Activated naive CD8-positive, alpha-beta T cell treated with anti-CD3 and anti-CD28 coated beads, Interleukin-2, amount 50 U/mL, for 24 hours (primary cell): ENCODE measurements around the gene ADCY6.
"Not testable (repeated sequence)": the region's sequence is repeated elsewhere in the genome, so short reads cannot be mapped to it uniquely, and the experiment has no call there.

Experiments
- ATAC-seq: fragments of 150-1000 bp; cut with Tn5 transposase; one replicate; pipeline ENCODE4 v1.10.0; 2021
- DNase-seq: peaks from one replicate; pipeline ENCODE4 v3.0.0; 2021
- H3K27ac Mint-ChIP-seq: one replicate; pipeline ENCODE4 v1.8.0; 2021; ENCODE audit warnings: mild to moderate bottlenecking, mixed read lengths
- H3K27me3 Mint-ChIP-seq: one replicate; pipeline ENCODE4 v1.8.0; 2021; ENCODE audit warnings: mixed read lengths
- H3K36me3 Mint-ChIP-seq: one replicate; pipeline ENCODE4 v1.8.0; 2021; ENCODE audit warnings: low read depth, mixed read lengths
- H3K4me1 Mint-ChIP-seq: one replicate; pipeline ENCODE4 v1.8.0; 2021; ENCODE audit warnings: mixed read lengths
- H3K4me3 Mint-ChIP-seq: one replicate; pipeline ENCODE4 v1.8.0; 2021; ENCODE audit warnings: mild to moderate bottlenecking, moderate library complexity, mixed read lengths
- H3K9me3 Mint-ChIP-seq: one replicate; pipeline ENCODE4 v1.8.0; 2021; ENCODE audit warnings: mixed read lengths

ADCY6 gene

DNA sequence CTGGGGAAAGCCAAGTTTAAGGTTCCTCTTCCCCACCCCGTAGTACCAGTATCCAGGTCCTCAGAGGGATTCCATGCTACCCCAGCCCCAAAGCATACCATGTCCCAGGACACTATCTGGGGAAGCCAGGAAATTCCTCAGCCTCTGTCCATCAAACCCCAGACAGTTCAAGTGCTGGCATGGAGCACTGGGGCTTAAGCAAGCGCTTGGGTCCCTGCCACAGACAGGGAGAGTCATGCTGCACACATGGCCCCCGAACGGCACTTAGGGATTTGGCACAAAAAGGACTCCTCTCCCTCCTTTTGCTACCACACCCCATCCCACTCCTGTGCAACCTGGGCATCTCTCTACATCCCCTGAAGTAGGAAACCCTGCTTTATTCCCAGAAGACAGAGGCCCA, 21.8 kb downstream of the ADCY6 start:
- Mint-ChIP-seq H3K27ac (no peak overlapping the region), H3K27me3 (peaks cover 7% of the 10 kb centered on the region), H3K9me3 (no peaks in the 10 kb centered on the region), H3K4me1 (peaks cover 12% of the 10 kb centered on the region), H3K36me3 (no peaks in the 10 kb centered on the region), H3K4me3 (no peak overlapping the region)
- ATAC-seq (no peak), DNase-seq (no peak)

DNA sequence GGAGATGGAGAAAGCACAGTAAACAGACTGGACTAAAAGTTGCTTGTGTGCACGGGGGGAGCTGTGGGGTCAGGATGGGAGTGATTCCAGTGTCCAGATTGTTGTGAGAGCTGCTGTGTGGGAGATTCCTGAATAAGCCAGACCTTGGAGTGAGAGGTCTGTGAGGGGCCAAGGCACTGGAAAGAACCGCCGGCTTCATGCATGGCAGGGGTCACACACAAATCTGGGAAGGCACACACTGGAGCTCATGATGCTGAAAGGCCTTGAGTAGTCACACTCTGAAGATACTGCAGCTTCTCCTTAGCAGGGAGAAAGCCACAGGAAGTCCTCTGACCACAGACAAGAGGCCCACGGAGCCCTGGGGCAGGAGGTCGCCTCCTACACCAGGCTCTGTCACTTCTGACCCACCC, 23.1 kb downstream of the ADCY6 start:
- Mint-ChIP-seq H3K36me3 (no peaks in the 10 kb centered on the region), H3K27ac (no peak overlapping the region), H3K4me1 (peaks cover 12% of the 10 kb centered on the region), H3K4me3 (no peak overlapping the region), H3K9me3 (no peaks in the 10 kb centered on the region), H3K27me3 (peaks cover 7% of the 10 kb centered on the region)
- DNase-seq = peak; percentile 23
- peak; percentile 93 for ATAC-seq

DNA sequence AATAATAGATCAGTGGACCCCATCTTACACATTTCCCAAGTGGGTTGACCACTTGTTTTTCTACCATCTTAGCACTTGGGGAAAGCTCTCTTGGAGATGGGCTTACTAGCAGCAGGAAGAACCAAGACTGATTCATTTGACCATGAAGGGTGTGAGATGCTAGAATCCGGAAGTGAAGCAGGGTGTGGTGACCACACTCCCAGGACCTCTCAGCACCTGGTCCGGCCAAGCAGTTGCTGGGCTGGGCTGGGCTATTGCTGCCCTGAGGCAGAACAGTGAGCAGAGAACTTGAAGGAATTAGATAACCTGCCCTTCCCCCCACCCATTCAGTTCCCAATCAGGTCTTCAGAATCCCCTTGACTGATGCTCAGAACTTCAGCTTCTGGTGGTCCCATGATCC, 24.4 kb downstream of the ADCY6 start:
- no peak overlapping the region for H3K27ac Mint-ChIP-seq
- no peaks in the 10 kb centered on the region for H3K36me3 Mint-ChIP-seq
- H3K4me1 Mint-ChIP-seq = peaks cover 12% of the 10 kb centered on the region
- H3K9me3 Mint-ChIP-seq = no peaks in the 10 kb centered on the region
- no peak overlapping the region for H3K4me3 Mint-ChIP-seq
- ATAC-seq (no peak), DNase-seq (no peak)
- H3K27me3 Mint-ChIP-seq = peaks cover 7% of the 10 kb centered on the region

DNA sequence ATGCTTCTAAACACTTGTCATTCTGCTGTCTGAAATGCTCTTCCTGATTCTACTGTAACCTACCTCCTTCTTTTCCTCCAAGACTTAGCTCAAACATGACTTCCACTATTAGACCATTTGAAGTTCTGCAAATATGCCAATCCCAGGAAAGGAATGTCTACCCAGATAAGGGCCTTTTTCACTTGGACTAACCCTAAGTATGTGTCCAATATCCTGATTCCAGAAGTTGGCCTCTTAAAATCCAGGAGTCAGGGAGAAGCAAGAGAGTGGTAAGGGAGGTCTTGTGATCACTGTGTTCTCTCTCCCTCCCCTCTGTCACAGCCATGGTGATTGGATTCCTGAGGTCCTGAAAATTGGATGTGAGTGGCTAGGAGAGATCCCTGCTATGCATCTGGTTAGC, 30.2 kb downstream of the ADCY6 start:
- H3K4me3 Mint-ChIP-seq = no peak overlapping the region
- no peak overlapping the region for H3K27ac Mint-ChIP-seq
- DNase-seq (no peak), ATAC-seq (no peak)
- no peaks in the 10 kb centered on the region for H3K36me3 Mint-ChIP-seq
- no peaks in the 10 kb centered on the region for H3K27me3 Mint-ChIP-seq
- H3K4me1 Mint-ChIP-seq = no peaks in the 10 kb centered on the region
- no peaks in the 10 kb centered on the region for H3K9me3 Mint-ChIP-seq

DNA sequence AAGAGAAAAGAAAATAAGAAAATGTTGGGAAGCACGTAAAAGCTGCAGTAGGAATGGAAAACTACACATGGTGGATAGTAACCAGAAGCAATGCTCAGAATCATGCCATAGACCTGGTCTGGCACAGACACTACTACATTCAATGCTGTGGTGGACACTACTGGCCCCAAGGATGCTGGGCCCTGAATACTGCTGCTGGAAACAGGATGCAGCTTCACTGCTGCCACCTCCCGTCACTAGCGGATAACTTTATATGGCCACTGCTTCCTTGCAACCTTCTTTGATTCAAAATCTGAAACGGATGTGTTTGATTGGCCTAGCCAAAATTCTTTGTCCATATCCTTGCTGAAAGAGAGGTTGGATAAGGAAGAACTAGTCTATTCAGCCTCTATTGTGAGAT, 30.7 kb downstream of the ADCY6 start:
- DNase-seq (no peak), ATAC-seq (no peak)
- peaks cover 3% of the 10 kb centered on the region for H3K27me3 Mint-ChIP-seq
- H3K27ac Mint-ChIP-seq = no peak overlapping the region
- H3K9me3 Mint-ChIP-seq = no peaks in the 10 kb centered on the region
- peaks cover 3% of the 10 kb centered on the region for H3K4me1 Mint-ChIP-seq
- H3K4me3 Mint-ChIP-seq = no peak overlapping the region
- no peaks in the 10 kb centered on the region for H3K36me3 Mint-ChIP-seq

DNA sequence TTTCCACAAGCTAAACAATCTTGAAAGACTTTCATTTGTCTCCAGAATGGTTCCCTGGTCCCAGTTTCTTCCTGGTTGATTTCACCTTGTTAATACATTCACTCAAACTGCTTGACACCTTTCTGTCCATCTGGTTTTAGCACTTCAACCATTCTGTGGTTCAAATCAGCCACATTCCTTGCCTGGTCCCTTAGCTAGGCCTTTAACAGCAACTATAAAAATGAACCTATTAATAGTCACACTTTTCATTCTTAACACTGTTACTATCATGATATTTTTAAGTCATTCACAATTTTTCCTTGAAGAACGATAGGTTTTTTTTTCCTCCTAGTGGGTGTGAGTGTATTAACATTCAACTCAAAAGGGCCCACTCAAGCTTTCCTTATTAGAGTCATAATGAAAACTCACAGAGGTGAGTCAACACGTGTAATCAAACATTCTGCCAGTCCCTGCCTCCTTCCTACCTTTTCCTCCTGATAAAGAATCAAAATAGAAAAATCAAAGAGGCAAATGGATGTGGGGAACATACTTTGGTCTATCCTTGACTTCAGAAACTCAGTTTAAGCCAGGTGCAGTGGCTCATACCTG, 38.0 kb downstream of the ADCY6 start:
- ATAC-seq (peak; percentile 82), DNase-seq (no peak)
- Mint-ChIP-seq H3K9me3 (no peaks in the 10 kb centered on the region), H3K4me3 (peak overlapping the region; percentile 3), H3K4me1 (peaks cover 21% of the 10 kb centered on the region), H3K27me3 (peaks cover 5% of the 10 kb centered on the region), H3K27ac (peak overlapping the region; percentile 81), H3K36me3 (no peaks in the 10 kb centered on the region)

DNA sequence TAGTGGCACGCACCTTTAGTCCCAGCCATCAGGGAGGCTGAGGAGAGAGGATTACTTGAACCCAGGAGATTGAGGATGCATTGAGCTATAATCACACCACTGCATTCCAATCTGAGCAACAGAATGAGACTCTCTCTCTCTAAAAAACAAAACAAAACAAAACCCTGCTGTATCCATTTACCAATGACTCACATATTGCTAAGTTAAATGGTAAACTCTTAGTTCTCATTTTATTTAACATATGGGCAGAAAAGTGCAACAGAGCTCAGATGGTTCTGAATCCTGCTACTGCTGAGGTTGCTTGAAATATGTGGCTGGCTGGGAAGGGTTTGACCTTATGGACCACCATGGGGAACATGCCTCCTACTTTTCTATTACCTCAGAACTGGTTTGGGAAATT, 38.7 kb downstream of the ADCY6 start:
- no peak for DNase-seq
- ATAC-seq = no peak
- Mint-ChIP-seq H3K27ac (peak overlapping the region; percentile 81), H3K4me1 (peaks cover 21% of the 10 kb centered on the region), H3K4me3 (no peak overlapping the region), H3K27me3 (peaks cover 5% of the 10 kb centered on the region), H3K36me3 (no peaks in the 10 kb centered on the region), H3K9me3 (no peaks in the 10 kb centered on the region)

DNA sequence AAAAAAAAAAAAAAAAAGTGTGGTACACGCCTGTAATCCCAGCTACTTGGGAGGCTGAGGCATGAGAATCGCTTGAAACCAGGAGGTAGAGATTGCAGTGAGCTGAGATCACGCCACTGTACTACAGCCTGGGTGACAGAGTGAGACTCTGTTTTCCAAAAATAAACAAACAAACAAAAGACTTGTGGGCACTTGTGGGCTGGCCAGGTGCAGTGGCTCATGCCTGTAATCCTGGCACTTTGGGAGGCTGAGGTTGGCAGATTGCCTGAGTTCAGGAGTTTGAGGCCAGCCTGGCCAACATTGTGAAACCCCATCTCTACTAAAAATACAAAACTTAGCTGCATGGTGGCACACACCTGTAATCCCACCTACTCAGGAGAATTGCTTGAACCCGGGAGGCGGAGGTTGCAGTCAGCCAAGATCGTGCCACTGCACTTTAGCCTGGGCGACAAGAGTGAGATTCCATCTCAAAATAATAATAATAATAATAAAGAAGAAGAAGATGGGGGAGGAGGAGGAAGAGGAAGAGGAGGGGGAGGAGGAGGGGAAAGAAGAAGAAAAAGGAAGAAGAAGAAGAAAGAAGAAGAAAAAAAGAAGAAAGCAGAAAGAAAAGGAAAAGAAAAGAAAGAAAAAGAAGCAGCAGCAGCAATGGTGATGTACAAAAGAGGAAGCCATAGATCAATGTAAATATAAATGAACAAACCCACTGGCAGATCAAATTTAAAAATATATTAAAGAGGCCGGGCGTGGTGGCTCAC, 44.5 kb downstream of the ADCY6 start:
- Mint-ChIP-seq H3K27me3 (peaks cover 23% of the 10 kb centered on the region), H3K9me3 (no peaks in the 10 kb centered on the region), H3K4me1 (no peaks in the 10 kb centered on the region), H3K4me3 (no peak overlapping the region), H3K36me3 (no peaks in the 10 kb centered on the region), H3K27ac (no peak overlapping the region)
- no peak for DNase-seq
- no peak for ATAC-seq

DNA sequence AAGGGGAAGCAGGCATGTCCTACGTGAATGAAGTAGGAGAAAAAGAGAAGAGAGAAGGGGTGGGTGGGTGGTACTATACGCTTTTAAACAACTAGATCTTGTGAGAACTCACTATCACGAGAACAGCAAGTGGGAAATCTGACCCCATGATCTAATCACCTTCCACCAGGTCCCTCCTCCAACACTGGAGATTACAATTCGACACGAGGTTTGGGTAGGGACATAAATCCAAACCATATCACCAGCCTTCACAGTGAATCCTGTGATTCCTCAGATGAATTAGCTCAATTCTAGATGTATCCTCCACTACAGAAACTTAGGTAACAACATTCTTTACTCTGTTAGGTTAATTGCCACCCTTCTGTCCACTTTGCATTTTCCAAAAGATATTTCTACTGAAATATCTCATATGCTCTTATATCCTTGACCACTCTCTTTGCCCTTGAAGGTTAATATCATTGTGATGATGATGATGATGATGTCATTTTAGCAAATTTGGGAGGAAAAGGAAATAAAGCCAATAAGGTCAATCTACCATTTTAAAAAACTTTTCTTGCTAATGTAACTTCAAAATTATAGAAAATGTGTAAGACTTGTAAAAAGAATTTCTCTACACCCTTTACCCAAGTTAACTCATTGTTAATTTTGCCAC, 49.1 kb downstream of the ADCY6 start:
- Mint-ChIP-seq H3K27me3 (peaks cover 27% of the 10 kb centered on the region), H3K4me1 (no peaks in the 10 kb centered on the region), H3K9me3 (no peaks in the 10 kb centered on the region), H3K27ac (no peak overlapping the region), H3K36me3 (no peaks in the 10 kb centered on the region), H3K4me3 (no peak overlapping the region)
- DNase-seq (no peak), ATAC-seq (no peak)

DNA sequence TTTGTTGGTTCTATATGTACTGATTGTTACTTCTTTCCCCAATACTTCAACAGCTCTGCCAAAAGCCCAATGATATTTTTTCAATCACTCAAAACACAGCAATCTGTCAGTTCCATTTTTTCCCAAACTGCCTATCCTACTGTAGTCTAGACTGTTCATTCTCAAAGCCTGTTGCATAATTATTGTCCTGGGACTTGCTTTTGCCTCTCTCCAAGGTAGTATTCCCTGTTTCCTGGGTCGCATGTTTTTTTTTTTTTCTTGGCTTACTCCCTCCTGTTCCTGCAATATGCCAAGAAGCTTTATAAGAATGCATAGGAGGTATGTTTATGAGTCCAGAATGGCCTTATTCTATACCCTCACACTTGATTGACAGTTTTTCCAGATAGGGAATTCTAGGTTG, 52.4 kb downstream of the ADCY6 start:
- ATAC-seq = no peak
- no peak for DNase-seq
- H3K9me3 Mint-ChIP-seq = no peaks in the 10 kb centered on the region
- H3K36me3 Mint-ChIP-seq = no peaks in the 10 kb centered on the region
- no peaks in the 10 kb centered on the region for H3K4me1 Mint-ChIP-seq
- no peak overlapping the region for H3K27ac Mint-ChIP-seq
- peaks cover 23% of the 10 kb centered on the region for H3K27me3 Mint-ChIP-seq
- H3K4me3 Mint-ChIP-seq = no peak overlapping the region

DNA sequence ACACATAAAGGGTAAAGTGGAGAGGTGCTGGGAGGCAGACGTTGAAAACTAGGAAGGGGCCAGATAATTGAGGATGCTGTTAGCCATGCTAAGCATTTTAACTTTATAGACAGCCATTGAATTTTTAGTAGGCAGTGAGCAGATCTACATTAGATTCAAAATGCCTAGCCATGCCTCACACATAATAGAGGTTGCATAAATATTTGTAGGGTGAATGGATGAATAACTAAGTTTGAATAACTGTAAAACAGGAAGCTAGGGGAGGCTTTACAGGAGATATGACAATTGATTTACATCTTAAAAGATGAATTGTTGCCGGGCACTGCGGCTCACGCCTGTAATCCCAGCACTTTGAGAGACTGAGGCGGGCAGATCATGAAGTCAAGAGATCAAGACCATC, 60.1 kb downstream of the ADCY6 start:
- no peak overlapping the region for H3K27ac Mint-ChIP-seq

DNA sequence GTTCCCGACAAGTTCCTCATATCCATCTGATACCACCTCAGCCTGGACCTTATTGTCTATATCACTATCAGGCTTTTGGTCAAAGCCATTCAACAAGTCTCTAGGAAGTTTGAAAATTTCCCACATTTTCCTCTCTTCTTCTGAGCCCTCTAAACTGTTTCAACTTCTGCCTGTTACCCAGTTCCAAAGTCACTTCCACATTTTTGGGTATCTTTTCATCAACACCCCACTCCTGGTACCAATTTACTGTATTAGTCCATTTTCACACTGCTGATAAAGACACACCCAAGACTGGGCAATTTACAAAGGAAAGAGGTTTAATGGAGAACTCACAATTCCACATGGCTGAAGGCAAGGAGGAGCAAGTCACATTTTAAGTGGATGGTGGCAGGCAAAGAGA, 68.2 kb downstream of the ADCY6 start:
- not testable (repeated sequence) for H3K27me3 Mint-ChIP-seq, ATAC-seq, H3K27ac Mint-ChIP-seq, DNase-seq, H3K4me3 Mint-ChIP-seq
- Mint-ChIP-seq H3K4me1 (peaks cover 21% of the 10 kb centered on the region), H3K36me3 (peaks cover 22% of the 10 kb centered on the region), H3K9me3 (peaks cover 18% of the 10 kb centered on the region)

More for the DNA sequence above, 60.1 kb downstream of the ADCY6 start:
- no peak for DNase-seq
- peaks cover 3% of the 10 kb centered on the region for H3K27me3 Mint-ChIP-seq
- no peaks in the 10 kb centered on the region for H3K4me1 Mint-ChIP-seq
- no peaks in the 10 kb centered on the region for H3K9me3 Mint-ChIP-seq
- H3K36me3 Mint-ChIP-seq = no peaks in the 10 kb centered on the region
- no peak overlapping the region for H3K4me3 Mint-ChIP-seq
- ATAC-seq = no peak

DNA sequence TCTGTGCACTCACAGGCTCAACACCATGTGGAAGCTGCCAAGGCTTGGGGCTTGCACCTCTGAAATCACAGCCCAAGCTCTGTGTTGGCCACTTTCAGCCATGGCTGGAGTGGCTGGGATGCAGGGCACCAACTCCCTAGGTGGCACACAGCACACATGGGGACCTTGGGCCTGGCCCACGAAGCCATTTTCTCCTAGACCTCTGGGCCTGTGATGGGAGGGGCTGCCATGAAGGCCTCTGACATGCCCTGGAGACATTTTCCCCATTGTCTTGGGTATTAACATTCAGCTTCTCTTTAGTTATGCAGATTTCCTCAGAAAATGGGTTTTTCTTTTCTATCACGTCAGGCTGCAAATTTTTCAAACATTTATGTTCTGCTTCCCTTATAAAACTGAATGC, 68.7 kb downstream of the ADCY6 start:
- peaks cover 18% of the 10 kb centered on the region for H3K9me3 Mint-ChIP-seq
- peaks cover 26% of the 10 kb centered on the region for H3K36me3 Mint-ChIP-seq
- H3K4me1 Mint-ChIP-seq = peaks cover 24% of the 10 kb centered on the region
- H3K27ac Mint-ChIP-seq, H3K4me3 Mint-ChIP-seq, ATAC-seq, DNase-seq, H3K27me3 Mint-ChIP-seq: not testable (repeated sequence)

DNA sequence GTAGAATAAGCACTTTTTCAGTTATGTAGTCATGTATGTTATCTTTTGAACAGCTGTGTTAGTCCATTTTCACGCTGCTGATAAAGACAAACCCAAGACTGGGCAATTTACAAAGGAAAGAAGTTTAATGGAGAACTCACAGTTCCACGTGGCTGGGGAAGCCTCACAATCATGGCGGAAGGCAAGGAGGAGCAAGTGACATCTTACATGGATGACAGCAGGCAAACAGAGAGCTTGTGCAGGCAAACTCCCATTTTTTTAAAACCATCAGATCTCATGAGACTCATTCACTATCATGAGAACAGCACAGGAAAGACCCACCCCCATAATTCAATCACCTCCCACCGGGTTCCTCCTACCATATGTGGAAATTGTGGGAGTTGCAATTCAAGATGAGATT, 69.9 kb downstream of the ADCY6 start:
- peaks cover 36% of the 10 kb centered on the region for H3K4me1 Mint-ChIP-seq
- not testable (repeated sequence) for H3K4me3 Mint-ChIP-seq, H3K27ac Mint-ChIP-seq, H3K27me3 Mint-ChIP-seq, ATAC-seq, DNase-seq
- peaks cover 18% of the 10 kb centered on the region for H3K9me3 Mint-ChIP-seq
- H3K36me3 Mint-ChIP-seq = peaks cover 36% of the 10 kb centered on the region

DNA sequence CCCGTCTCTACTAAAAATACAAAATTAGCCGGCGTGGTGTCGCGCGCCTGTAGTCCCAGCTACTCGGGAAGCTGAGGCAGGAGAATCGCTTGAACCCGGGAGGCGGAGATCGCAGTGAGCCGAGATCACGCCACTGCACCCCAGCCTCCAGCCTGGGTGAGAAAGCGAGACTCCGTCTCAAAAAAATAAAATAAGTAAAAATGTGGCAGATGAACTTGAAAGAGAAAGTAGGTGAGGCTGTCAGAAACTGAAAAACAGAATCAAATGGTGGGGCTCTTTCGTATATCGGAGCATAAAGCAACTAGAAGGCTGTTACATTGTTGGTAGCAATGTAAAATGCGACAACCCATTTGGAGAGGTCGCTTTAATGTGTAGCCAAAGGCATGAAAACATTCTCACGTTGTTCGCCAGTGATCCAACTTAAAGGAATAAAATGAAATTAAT, 71.6 kb downstream of the ADCY6 start:
- H3K36me3 Mint-ChIP-seq = peaks cover 48% of the 10 kb centered on the region
- ATAC-seq = no peak
- H3K9me3 Mint-ChIP-seq = peaks cover 18% of the 10 kb centered on the region
- peak overlapping the region; percentile 98 for H3K27ac Mint-ChIP-seq
- H3K4me1 Mint-ChIP-seq = peaks cover 48% of the 10 kb centered on the region
- no peak for DNase-seq
- peak overlapping the region; percentile 96 for H3K4me3 Mint-ChIP-seq
- no peaks in the 10 kb centered on the region for H3K27me3 Mint-ChIP-seq
